GM12878 (cell line): Measurements from ENCODE around the gene REPS2. TPM values are rescaled to one million over a fixed set of nuclear protein-coding genes. Genes with fewer than 3 reads are reported as not detected.

Experiments used
- ATAC-seq: fragments of 200-7000 bp; cut with Tn5 transposase; 3 replicates; pipeline ENCODE4 v1.9.1; 2020; ENCODE audit warnings: mild to moderate bottlenecking, moderate library complexity
- BruUV-seq: library from RNA; stranded (reverse); fragments of 400-500 nt; replicated peaks from 2 replicates; lab custom pipeline; 2021; lab: Mats Ljungman, UMichigan
- CTCF ChIA-PET: fragments of 300-600 bp; sonication (Branson Sonifier 250); formaldehyde crosslinking; extraction: SDS; loops from one replicate; lab custom pipeline; 2021; ENCODE audit warnings: inconsistent platforms; lab: Yijun Ruan, JAX
- POLR2A ChIA-PET: fragments of 350-600 bp; formaldehyde crosslinking; extraction: SDS; loops from one replicate; lab custom pipeline; 2021; ENCODE audit warnings: inconsistent platforms; lab: Charles Lee
- RAD21 ChIA-PET: fragments of 300-600 bp; sonication (Branson Sonifier 250); formaldehyde crosslinking; loops from one replicate; lab custom pipeline; 2023; ENCODE audit warnings: antibody characterized with exemption; ENCODE audit not compliant: unreplicated experiment; lab: Charles Lee
- SMC1A ChIA-PET: fragments of 300-600 bp; sonication (Branson Sonifier 250); formaldehyde crosslinking; loops from one replicate; lab custom pipeline; 2023; ENCODE audit not compliant: unreplicated experiment, uncharacterized antibody; lab: Charles Lee
- DNase-seq: peaks from one replicate; pipeline ENCODE4 v3.0.0-alpha.2; 2011; ENCODE audit warnings: low read depth, low spot score
- FAIRE-seq: peaks from 3 replicates; lab custom pipeline; 2011; peaks lifted over from hg19 to GRCh38; lab: Jason Lieb, UNC
- H2AFZ ChIP-seq: 2 replicates; pipeline ENCODE4 v1.6.0; 2011; ENCODE audit warnings: low read depth, low read length, control low read depth; ENCODE audit not compliant: control insufficient read depth
- H3K27ac ChIP-seq: 2 replicates; pipeline ENCODE4 v1.5.1; 2011; ENCODE audit warnings: control low read depth; ENCODE audit not compliant: control insufficient read depth, insufficient read depth
- H3K27me3 ChIP-seq, 2 experiments: replicated peaks in 1 of 2; 2 replicates each; pipeline versions ENCODE4 v1.6.0 to v1.6.1; 2011; ENCODE audit warnings: low read length in 1 of 2; ENCODE audit not compliant: control insufficient read depth in 2 of 2, insufficient read depth in 2 of 2
- H3K36me3 ChIP-seq, 2 experiments: 2 replicates each; pipeline ENCODE4 v1.5.1; 2011; ENCODE audit warnings: low read length in 1 of 2; ENCODE audit not compliant: control insufficient read depth in 2 of 2, insufficient read depth in 2 of 2
- H3K4me1 ChIP-seq: 2 replicates; pipeline ENCODE4 v1.6.1; 2011; ENCODE audit warnings: mild to moderate bottlenecking, low read length, moderate library complexity, mixed read lengths; ENCODE audit not compliant: control insufficient read depth, insufficient read depth
- H3K4me2 ChIP-seq: 2 replicates; pipeline ENCODE4 v1.6.0; 2011; ENCODE audit warnings: control low read depth; ENCODE audit not compliant: control insufficient read depth, insufficient read depth
- H3K4me3 ChIP-seq: fragments of 200-600 bp; sonication (generic); 2 replicates; pipeline ENCODE4 v1.5.1; 2016
- H3K79me2 ChIP-seq: 2 replicates; pipeline ENCODE4 v1.6.0; 2011; ENCODE audit warnings: low read length; ENCODE audit not compliant: control insufficient read depth, insufficient read depth
- H3K9ac ChIP-seq: 2 replicates; pipeline ENCODE4 v1.8.0; 2011; ENCODE audit warnings: low read length, control low read depth, mixed read lengths; ENCODE audit not compliant: control insufficient read depth, insufficient read depth
- H3K9me3 ChIP-seq: replicated peaks from 3 replicates; pipeline ENCODE4 v1.5.1; 2011; ENCODE audit warnings: mild to moderate bottlenecking, low read length; ENCODE audit not compliant: control insufficient read depth, insufficient read depth
- H4K20me1 ChIP-seq: 2 replicates; pipeline ENCODE4 v1.6.0; 2011; ENCODE audit not compliant: control insufficient read depth, insufficient read depth
- HSF1 ChIP-seq: fragments of 150-350 bp; IDR thresholded peaks from 2 replicates; pipeline ENCODE4 v1.6.1; 2014; ENCODE audit warnings: mild to moderate bottlenecking, low read depth, low read length
- PAX5 ChIP-seq: IDR thresholded peaks from 2 replicates; pipeline ENCODE4 v1.6.1; 2011; ENCODE audit warnings: low read depth, low read length, borderline replicate concordance
- RBBP5 ChIP-seq: fragments of 200-600 bp; sonication (generic); conservative IDR thresholded peaks from 2 replicates; pipeline ENCODE4 v1.6.1; 2016
- YBX1 ChIP-seq: fragments of 450-650 bp; IDR thresholded peaks from 2 replicates; pipeline ENCODE4 v1.6.1; 2016; ENCODE audit warnings: antibody characterized with exemption
- WGBS: methylation state at CpG from one replicate; pipeline ENCODE4 v1.1.6; 2016; ENCODE audit warnings: low lambda C conversion rate; ENCODE audit not compliant: insufficient replicate concordance, insufficient coverage; ENCODE audit errors: missing lambda C conversion rate; 5-methylcytosine and 5-hydroxymethylcytosine counted together
- in situ Hi-C: fragments of 300-500 bp; cut with MboI; formaldehyde crosslinking; loops from 9 replicates; pipeline ENCODE4 v1.14.3; 2018; ENCODE audit warnings: mixed read lengths
- intact Hi-C: fragments of 100-400 bp; cut with micrococcal nuclease; formaldehyde crosslinking; loops from one replicate; pipeline ENCODE4 v1.14.2; 2022; ENCODE audit not compliant: unreplicated experiment
- polyA plus RNA-seq, 11 experiments: library from polyadenylated mRNA; depleted of rRNA in 4 of 11; unstranded in 6 of 11; stranded (reverse) in 5 of 11; fragments of >200 nt; fragmentation: Nextera tagmentation in 4 of 11; fragmentation: Illumina TruSeq in 1 of 11; extraction: Ambion mirVana in 4 of 11; extraction: Trizol in 1 of 11; gene quantifications; 1 replicate in 1 of 11; 2 replicates in 10 of 11; pipeline versions ENCODE4 v1.2.1 to v1.2.3, GENCODE V29; 2011 to 2016; ENCODE audit warnings: inconsistent platforms in 2 of 11, missing spikeins in 2 of 11, low read depth in 1 of 11
- total RNA-seq, 4 experiments: library from RNA; depleted of rRNA in 3 of 4; stranded (reverse); fragments of >200 nt in 3 of 4; fragmentation: Illumina TruSeq in 1 of 4; extraction: Trizol in 1 of 4; gene quantifications; 2 replicates each; pipeline versions ENCODE4 v1.2.1 to v1.2.3, GENCODE V29; 2013 to 2021

The REPS2 gene
- total and polyA plus RNA-seq, 10 of the 15 experiments (the other 5 are each of a cell fraction or from before 2014, with no cell fraction given), result 2.1 to 6.8 (median 3.9) TPM

- H3K4me2 ChIP-seq, result no peak overlapping the region
- H3K27me3 ChIP-seq, result peaks cover 0 to 2% of the 10 kb centered on the region in 2 experiments; a peak in 1 of 4 replicates
- no peaks in the 10 kb centered on the region for H3K9me3 ChIP-seq
- H2AFZ ChIP-seq, result no peak overlapping the region
- H3K4me1 ChIP-seq, result peaks cover 3% of the 10 kb centered on the region; the same call in 1 of the 2 replicates
- no peaks in the 10 kb centered on the region for H4K20me1 ChIP-seq
- intact Hi-C loops (no loop called here), in situ Hi-C loops (no loop called here)
- ATAC-seq, result no peak; the same call in 2 of the 3 replicates
- POLR2A ChIA-PET, result no interaction called here
- RAD21 ChIA-PET, result no interaction called here
- H3K27ac ChIP-seq, result no peak overlapping the region
- FAIRE-seq, result no peak
- SMC1A ChIA-PET, result no interaction called here
- CTCF ChIA-PET, result interaction anchor here (1.3 to 5.3 kb wide), 2 partner anchors 11 to 15 kb away, joined by 4 to 21 read pairs; no protein-coding TSS in a partner anchor
- WGBS, result 21% methylated on average over 2 of the region's 2 CpGs
- BruUV-seq, result no TSS peak
- no peaks in the 10 kb centered on the region for H3K36me3 ChIP-seq
- H3K9ac ChIP-seq, result no peak overlapping the region
- no peaks in the 10 kb centered on the region for H3K79me2 ChIP-seq
- H3K4me3 ChIP-seq, result no peak overlapping the region
- peak; percentile 45; the same call in 1 of the 2 replicates for TF ChIP-seq PAX5
- TF ChIP-seq YBX1, result no peak
- no peak for TF ChIP-seq RBBP5
- TF ChIP-seq HSF1, result no peak
- TF ChIP-seq, all 136 proteins: peak for 1
- no peak for DNase-seq
Observed at GRCh38 chrX:16897445-16897844, 49.0 kb upstream of the REPS2 start.
